Stimulated activated CD4-positive, alpha-beta T cell treated with anti-CD3 and anti-CD28 coated beads, Interleukin-12 subunit alpha, Interleukin-12 subunit beta, amount 100 ng/mL, for 4 hours (primary cell): ENCODE data around the gene SKOR2.
"Not testable (repeated sequence)": the region's sequence is repeated elsewhere in the genome, so short reads cannot be mapped to it uniquely, and the experiment has no call there.

Experiments
- DNase-seq: peaks from one replicate; pipeline ENCODE4 v3.0.0-alpha.2; 2020

Gene SKOR2

DNA sequence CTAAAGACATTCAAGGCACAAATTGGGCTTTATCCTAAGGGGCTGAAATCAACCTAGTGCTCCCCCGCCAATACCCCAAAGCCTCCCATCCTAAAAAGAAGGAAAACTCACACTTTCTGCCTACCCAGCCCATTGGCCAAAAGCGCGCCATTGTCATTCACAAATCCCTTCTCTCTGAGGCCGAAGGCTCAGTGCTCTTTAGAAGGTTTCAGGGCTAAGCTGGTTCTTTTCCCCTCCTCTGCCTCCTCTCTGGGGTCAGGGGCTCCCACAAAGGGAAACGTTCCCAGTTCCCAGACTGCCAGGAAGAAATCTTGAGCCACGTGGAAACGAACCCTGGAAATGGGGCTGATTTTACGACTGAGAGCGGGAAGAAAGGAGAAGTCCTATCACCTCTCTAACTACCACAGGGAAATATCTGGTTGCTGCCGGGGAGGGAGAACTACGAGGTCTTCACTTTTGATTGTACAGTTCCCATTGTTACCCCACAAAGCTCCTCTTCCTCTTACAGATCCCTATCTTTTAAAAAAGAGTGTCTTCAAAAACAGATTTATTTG lies 1.7 kb upstream of the SKOR2 start:
- DNase-seq = no peak

DNA sequence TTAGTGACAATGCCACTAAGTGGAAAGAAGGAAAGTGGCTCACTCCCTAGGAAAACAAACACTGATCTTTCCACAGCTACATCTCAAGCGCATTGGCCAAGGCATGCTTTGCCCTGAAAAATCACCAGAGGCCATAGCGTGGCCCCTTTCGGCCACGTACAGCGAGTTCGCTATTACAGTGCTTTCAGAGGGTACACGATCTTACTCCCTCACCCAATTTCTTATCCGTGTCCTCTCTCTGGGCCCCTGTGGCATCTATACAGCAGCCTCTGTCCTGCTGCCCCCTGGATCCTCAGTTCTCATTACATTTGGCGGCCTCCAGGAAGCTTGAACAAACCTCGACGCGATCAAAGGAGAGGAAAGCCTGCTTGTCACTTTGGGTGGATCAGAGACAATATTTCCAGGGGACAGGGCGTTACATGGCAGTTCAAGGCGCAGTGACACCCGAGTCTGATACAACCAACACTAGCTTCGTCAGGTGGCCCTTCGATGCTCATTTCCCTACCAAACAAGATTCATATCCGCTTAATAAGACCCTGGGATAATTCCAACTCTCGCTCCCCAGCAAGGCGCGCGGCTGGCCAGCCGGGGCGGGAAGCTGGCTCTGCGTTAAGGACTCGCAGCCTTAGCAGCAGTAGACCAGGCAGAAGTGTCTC lies 941 bp downstream of the SKOR2 start:
- DNase-seq = no peak

DNA sequence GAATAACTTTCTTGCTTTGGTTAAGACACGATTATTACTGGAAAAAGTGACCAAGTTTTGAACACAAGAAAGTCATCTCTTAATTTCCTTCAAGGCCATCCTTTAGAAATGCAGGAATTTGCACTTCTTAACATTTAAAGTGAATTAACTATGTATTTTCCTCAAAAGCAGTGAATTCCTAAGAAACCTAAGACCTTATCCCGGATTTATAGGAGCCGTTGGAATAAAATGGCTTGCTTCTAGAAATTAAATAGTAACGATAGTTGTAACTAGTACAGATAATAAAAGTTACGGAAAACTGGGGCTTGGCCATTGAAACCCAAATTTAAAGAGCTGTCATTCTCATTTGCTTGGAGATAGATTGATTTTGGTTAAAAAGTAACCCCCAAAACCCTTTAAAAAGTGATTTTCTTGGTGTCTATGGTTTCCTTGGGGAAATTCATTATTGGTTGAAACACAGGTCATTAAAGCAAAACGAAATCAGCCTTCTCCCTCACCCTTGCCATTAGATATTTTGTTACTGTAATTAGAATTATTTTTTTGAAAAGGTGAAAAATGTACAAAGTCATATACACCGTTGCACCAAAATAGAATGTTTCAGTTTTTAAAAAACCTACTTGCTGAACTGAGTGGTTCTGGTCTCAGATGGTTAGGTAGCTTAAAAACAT lies 2.0 kb downstream of the SKOR2 start:
- DNase-seq = no peak

DNA sequence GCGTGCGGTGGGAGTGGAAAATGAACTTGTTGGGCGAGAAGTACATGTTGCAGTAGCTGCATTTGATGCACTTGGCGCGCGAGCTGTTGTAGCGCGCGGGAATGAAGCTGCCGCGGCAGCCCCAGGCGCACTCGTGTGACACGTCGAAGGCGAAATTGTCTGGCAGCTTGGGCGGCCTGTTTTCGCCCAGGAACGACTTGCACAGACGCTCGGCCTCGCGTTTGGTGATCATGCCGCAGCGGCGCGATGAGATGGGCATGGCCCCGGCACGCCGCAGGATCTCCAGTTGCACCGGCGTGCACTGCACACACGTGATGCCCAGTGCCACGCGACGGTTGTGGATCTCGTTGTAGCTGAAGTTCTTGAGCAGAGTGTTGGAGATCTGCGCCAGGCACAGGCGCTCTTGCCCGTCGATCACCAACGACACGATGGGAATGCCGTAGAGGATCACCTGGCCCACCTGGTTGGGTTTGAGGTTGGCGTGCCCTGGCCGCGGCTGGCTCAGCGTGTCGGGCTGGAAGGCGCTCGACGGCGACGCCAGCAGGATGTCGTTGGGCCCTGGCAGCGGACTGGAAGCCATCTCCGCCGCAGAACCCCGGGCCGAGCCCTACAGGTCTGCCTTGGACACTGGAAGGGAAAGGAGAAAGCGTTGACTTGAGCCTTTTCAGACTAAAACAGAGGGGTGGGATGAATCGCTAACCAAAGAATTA lies 2.7 kb downstream of the SKOR2 start:
- no peak for DNase-seq

DNA sequence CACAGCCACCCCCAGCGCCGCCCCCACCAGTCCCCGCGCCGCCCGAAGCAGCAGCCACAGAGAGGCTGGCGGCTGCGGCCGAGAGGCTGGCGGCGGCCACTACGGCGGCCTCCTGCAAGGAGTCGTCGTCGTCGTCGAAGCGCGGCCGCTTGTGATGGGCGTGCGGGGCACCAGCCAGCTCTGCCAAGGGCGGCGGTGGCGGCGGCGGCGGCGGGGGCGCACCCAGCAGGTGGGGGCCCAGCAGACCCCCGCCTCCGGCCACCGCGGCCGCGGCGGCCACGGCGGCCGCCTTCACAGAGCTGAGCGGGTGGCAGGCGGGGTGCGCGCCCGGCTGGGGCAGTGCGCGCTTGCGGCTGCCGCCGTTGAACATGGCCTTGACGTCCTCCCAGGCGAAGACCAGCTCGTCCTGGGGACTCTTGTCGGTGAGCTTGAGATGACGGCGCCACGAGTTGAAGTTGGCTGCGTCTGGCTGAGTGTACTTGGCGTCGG lies 3.3 kb downstream of the SKOR2 start:
- DNase-seq = no peak

DNA sequence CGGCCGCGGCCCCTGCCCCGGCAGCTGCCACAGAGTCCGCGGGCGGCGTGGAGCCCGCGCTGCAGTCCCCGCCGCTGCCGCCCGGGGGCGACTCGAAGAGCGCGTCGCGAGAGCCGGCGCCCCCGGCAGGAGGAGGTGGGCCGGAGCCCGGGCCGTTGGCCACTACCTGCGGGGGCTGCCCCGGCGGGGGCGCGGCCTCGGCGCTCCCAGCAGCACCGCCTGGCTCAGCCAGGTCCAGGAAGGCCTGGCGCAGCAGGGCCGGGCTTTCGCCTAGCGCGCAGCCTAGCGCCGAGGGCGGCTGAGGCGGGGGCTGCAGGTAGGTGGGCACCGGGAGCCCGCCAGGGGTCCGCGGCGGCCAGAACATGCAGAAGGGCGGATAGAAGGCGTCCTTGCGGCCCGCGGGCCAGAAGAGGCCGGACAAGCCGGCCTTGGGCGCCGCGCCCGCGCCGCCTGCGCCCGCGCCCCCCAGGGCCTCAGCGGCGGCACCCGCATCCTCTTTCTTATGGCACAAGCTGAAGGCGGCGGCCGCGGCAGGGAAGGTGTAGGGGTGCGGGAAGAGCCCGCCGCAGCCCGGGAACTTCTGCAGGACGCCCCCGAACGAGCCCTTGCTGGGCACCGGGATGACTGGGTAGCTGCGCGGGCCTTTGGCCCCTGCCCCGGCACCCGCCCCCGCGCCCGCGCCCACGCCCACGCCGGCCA lies 3.9 kb downstream of the SKOR2 start:
- DNase-seq = no peak

DNA sequence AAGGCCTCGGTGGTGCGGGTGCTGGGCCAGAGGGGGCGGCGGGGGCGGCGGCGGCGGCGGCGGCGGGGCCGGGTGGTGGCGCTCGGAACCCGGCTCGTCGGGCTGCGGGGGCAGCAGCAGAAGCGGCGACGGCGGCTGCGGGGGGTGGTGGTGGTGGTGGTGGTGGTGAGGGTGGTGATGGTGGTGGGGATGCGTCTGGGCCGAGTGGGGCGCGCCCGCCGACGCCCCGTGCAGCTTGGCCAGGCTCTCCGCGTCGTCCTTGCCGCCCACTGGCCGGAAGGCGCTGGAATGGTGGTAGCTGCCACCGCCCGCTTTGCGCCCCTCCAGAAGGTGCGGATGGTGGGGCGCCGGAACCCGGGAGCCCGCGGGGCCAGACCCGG lies 4.4 kb downstream of the SKOR2 start:
- no peak for DNase-seq

DNA sequence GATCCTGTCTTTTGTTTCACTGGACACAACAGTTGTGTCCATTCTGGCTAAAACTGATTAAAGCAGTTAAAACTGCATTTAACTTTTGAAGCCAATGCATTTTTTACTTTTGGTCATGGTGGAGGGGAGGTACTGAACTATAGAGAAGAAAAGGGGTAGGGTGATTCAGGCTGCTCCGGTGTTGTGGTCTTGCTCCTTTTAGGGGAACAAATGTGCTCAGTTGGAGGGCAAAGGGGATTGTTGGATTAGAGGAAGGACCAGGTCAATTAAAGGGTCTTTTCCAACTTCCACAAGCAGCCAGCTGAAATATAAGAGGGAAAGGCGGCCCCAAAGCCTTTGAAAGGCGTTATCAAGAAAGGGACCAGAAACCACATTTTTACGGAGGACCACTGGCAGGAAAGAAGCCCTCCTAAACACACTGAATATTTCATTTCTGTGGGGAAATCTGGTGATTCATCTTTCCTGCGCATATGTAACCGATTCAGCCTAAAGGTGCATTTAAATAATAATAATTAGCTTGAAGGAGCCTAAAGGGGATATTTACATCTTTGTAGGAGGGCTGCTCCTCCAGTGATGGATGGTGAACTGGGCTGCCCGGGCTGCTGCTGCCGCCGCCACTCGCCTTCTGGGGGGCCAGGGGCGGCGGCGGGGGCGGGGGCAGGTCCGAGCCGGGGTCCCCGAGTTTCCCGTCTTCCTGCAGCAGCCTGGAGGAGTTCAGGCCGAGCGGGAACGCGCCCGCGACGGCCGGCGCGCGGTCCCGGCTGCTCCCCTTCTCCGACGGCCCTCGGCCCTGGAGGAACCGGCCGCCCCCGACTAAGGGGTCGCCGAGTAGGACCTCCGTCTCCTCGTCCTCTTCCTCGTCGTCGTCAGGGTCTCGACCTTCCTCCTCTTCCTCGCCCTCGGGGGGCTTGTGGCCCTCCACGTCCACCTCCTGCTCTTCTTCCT lies 5.2 kb downstream of the SKOR2 start:
- DNase-seq = no peak

DNA sequence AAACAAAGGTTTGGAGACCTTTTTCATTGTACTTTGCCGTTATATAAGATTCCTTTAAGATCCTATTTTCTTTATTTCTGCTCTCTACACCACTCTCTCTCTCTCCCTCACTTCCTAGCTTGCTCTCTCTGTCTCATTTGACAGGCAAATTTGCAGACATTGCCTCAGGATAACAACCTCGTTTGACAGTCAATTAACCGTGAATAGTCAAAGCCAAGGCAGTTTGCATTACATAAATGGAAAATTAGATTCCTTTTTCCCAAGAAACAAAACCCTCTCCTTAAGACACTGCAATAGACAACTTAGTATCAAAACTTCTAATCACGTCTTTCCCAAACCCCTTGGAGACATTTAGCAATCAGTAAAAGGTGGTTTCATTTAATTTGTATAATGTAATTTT lies 7.4 kb downstream of the SKOR2 start:
- DNase-seq = no peak

DNA sequence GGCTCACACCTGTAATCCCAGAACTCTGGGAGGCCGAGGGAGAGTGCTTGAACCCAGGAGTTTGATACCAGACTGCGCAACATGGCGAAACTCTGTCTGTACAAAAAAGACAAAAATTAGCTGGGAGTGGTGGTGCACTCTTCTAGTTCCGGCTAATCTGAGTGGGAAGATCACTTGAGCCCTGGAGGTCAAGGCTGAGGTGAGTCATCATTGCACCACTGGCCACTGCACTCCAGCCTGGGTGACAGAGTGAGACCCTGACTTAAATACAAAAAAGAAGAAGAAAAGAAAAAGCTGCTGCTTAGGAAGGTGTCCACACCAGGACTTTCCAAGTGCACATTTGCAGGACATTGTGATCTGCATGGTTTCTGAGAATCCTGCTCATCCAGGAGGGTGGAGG lies 16.4 kb downstream of the SKOR2 start:
- no peak for DNase-seq

DNA sequence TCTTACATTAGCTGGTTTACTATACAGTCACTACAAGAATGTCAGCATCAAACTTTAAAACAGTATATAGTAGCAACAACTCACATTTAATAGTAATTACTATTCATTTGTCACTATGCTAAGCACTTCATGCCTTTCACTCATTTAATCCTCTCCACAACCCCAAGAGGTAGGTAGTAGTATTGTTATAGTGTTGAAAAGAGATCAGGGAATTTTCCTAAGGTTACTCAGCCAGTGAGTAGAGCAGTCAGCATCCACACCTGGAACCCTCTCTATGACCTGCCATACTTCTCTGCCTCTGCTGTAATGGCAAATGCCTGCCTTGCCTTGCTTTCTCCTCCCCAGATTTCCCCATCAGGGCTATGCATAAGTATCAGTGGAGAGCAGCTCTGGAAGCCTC lies 24.8 kb downstream of the SKOR2 start:
- DNase-seq = no peak

DNA sequence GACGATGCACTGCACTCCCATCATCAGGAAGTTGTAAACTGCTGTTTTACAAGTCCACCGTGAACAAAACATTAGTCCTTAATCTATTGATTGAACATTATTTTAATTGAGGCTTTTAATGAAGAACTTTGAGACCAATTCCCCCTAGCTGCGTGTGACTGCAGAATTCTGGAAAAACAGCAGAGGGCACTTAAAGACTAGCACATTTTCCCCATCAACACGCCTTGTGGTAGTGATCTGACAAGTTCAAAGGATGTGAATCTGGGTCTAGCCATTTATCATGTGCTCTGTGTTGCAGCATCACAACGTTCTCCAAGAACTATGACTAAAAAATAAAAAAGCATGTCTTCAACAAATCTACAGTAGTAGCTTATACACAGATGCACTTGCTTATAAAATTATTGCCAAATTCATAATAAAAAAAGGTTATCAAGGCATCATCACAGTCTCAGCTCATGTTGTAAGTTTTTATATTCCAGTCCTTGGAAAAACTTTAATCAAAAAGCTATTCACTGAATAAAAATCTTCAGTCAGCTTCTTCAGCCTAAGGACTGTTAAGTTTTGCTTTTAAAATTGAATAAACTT lies 35.8 kb downstream of the SKOR2 start:
- no peak for DNase-seq

DNA sequence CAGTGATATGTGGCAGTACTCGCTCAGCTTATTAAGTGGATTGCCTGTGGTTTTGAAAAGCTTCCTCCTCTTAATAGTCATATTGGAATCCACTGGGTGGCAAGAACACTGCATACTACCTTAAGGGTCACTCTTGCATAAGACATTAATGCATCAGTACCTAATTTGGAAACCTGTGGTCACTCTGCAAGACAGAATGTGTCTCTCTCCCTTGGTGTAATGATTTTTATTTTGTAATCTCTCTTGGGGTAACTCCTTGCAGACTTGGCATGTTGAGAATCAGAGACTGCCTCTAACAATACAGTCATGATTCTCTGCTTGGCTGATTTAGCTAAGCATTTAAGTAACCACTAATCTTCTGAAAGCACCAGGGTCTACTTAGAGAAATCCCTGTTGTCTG lies 42.3 kb downstream of the SKOR2 start:
- no peak for DNase-seq

DNA sequence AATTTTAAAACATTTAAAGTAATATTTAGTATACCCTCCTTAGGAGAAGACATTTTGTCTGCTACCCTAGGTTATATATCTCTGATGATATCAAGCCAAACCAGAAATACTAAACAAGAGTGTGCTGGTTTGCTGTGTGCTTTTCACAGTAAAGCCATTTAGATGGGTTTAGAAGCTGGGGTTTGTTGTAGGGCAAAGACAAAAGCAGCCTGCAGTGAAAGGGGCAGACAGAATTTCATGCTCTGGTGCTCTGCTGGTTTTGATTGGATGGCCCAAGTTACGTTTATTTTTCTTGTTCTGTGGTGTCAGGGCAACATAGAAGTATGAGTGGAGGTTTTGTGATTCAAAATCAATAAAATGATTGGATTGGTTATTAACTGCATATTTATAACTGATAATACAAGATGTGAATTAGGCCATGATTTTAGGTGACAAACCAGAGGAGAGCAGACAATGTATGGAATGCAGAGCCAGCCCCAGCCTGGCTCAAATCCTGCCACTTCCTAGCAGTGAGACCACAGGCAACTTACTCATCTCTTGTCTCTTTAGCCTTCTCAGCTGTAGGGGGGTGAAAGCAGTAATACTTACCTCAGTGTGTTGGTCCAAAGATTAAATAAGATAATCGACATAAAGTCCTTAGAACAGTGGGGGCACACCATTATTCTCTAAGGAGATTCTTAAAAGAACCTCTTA lies 44.4 kb downstream of the SKOR2 start:
- DNase-seq = no peak

DNA sequence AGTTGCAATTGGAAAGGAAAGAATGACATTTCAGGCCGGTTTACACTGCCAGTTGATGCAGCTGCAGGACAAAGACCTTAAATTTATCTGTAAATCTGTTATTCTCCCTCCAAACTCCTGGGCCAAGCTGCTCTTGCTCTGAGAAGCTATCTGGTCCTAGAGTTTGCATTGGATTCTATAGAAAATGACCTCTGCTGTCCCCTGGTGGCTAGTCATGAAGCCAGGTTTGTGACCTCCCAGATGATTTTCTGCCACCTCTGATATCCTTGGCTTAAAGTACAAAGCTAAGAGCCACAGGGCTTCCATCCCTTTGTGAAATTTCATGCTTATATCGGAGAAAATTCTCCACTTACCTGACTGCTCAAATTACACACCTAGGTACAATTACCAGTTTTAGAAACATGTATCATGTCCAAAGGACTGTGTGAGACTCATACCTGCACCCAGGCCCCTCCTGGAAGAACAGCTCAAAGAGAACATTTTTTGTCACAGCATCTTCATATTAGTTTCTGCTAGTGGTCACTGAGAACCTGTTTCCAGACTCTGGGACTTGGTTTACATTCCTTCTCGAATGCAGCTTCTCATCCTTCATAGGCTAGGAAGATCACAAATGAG lies 46.4 kb downstream of the SKOR2 start:
- peak; percentile 18 for DNase-seq

DNA sequence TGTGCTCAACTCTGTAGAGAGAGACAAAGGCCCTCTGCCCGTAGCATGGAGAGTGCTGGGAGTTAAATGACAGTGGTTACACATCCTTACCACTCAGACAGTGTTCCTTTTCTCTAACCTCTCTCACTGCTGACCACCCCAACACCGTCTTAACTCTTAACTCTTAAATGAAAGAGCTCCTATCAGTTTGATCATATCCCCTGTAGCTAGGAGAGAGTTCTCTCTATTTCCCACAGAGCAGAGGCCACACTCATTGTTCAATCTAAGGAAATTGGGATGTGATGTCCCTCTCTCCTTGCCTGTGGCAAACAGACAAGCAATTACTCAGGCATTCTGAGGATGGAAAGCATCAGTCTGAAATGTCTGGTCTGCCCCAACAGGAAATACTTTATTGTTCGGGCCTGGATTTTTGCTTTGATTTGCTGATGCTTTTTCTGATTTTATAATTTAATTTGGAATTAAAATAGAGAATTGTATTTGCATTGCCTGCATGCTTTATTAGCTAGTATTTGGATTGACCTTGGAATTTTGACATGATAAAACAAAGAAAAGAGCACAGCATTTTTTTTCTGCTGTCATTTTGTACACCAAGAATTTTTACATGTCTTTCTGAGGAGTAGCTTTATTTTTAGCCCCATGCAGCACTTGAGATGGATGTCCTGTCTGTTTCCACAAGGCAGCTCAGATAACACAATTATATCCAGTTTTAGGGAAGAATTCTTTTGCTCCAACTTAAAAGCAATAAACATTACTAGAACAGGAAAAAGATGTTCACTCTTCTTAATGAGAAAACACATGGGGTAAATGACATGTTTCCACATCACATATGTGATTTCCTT lies 47.6 kb downstream of the SKOR2 start:
- no peak for DNase-seq

DNA sequence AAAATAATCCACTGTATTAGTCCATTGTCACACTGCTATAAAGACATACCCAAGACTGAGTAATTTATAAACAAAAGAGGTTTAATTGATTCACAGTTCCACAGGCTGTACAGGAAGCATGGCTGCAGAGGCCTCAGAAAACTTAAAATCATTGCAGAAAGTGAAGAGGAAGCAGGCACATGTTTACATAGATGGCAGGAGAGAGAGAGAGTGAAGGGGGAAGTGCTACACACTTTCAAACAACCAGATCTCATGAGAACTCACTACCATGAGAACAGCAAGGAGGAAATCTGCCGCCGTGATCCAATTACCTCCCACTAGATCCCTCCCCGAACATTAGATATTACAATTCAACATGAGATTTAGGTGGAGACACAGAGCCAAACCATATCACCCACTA lies 55.5 kb downstream of the SKOR2 start:
- not testable (repeated sequence) for DNase-seq

DNA sequence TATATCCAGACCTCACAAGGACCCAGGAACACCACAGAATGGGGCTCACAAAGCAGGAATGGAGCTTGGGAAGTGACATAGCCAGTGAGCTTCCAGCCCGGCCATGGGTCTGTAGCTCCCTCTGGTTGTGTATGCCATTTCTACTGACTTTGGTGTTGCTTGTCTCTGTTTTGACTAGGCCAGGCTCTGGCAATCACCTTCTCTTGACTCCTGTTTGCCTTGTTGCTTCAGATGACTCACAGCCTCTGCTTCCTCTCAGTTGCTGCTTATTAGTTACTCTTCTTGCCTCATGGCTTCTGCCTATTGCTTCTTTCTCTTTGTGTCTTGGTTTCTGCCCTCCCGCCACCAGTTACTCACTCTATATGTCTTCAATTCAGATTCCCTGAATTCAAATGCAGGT lies 59.5 kb downstream of the SKOR2 start:
- no peak for DNase-seq

DNA sequence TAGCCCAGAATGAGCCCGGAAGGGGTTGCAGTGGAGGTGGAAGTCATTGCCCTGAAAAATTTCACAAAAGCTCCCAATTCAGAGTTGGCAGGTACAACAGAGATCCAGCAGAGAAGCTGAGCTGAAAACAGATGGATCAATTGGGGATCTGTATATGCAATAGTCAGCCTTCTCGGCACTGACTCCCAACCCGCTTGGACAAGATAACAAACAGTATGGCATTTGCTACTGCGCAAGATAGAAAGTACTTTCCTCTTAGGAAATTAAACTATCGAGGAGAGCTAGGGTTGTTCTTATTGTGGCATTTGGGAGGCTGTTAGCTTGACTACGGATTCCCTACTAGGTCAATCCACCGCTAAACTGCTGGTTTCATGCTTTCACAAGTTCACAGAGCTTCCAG lies 63.7 kb downstream of the SKOR2 start:
- no peak for DNase-seq
